CD4-positive, alpha-beta T cell treated with Interleukin-10 for 1 hour (primary cell): ENCODE data around the gene GUCA2A.
A peak's percentile ranks its signal among the peaks of the same experiment; 100 is the strongest.

Experiments
- DNase-seq: peaks from one replicate; pipeline ENCODE4 v3.0.0-alpha.2; 2020

Gene GUCA2A

DNA sequence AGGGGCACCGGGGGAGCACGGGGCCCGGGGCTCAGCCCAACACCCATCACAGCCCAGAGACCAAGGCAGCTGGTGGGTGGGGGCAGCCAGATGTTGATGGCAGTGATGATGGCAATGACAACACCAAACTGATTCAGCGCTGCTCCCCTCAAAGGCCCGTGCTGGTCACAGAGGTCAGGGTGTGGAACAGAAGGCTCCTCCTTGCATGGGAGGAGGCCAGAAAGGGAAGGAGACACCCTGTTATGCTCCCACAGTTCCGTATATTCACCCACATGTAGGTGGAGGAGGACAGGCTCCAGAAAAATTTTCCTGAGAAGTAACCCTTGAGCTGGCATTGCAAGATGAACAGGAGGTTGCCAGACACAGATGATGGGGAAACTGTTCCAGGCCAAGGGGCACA lies 10.9 kb downstream of the GUCA2A start:
- DNase-seq = no peak

DNA sequence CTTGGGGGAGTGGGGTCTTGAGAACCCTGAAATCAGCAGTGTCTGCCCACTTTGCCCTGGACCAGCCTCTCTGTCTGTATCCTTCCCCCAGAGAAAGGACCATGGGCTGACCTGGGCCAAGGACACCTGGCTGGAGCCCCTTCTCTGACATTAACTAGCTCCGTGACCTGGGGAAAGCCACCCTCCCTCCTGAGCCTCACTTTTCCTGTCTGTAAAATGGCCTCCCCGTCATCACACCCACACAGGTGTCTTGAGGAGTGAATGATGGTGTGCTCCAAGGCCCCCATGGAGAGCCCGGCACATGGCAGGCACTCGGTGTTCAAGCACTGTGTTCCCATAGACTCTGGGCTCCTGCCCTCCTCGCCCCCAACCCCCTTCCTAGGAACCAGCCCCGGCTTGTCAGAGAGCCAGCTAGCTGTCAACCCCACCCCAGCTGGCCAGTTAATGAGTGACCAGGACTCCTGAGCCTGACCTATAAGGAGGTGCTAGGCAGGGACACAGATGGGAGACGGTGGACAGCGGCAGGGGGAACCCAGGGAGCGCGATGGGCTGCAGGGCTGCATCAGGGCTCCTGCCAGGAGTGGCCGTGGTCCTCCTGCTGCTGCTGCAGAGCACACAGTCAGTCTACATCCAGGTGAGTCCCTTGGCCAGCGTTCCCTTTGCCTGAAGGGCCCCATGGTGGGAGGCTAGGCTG lies 11.5 kb downstream of the GUCA2A start, which contains the start of gene GUCA2B:
Gene GUCA2B (plus strand): TSS at position 504 of the 694 bp plus-strand sequence. CDS start 41 bp downstream, at position 545.
- no peak for DNase-seq

DNA sequence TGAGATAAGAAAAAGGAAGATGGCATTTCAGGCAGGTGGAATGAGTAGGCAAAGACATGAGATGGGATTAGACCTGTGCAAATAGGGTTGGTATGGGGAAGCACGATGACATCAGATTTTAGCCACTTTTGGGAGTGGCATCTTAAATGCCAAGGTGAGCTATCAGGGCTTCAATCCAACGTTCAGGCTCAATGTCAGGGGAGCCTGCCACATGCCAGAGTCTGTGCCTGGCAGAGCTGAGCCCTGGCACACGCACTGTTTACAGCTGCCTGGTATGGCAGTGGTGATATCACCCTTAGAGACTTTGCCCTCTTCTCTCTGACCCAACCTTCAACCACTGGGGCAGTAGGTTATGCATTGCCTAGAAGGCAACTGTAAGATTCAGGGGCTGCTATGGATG lies 12.4 kb downstream of the GUCA2A start:
- no peak for DNase-seq

- no peak for DNase-seq
Measured at GRCh38 chr1:42150651-42151050, 13.9 kb downstream of the GUCA2A start.

- no peak for DNase-seq
Measured at GRCh38 chr1:42148166-42148565, 16.4 kb downstream of the GUCA2A start.

- DNase-seq = peak; percentile 73
Measured at GRCh38 chr1:42146626-42147320, 17.8 kb downstream of the GUCA2A start.

DNA sequence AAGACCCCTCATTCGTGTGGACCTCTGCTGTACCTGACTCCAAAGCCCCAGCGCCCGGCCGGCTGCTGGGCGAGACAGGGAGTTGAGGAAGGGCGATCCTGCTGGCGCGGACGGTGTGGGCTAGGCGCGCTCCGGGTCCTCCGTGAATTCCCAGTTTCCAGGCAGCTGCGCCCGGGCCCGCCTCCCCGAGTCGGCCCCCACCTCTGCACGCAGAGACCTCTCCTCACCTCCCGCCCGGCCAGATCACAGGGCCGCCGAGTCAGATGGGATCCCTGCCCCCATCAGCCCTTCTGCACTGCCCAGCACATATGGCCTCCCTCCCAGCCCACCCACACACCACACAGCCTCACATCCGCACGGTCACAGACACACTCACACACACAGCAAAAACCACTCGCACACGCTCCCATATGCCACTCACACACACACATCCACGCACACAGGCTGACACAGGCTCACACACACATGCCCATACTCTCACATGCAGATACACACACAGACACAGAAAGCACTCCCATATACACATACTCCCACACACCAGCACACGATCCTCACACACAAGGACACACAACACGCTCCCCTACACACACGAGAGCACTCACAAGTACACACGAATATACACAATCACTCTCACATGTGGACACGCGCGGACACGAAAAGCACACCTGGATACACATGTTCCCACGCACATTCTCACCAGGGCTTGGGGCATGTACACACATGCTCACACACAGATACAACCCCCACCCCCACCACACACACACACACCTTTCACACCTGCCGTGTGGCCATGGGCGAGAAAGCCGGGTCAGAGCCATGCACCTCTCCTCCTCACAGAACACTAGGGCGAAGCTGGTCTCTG lies 18.6 kb downstream of the GUCA2A start:
- no peak for DNase-seq

GRCh38 chr1:42145389-42145716 lies 19.2 kb downstream of the GUCA2A start:
- no peak for DNase-seq

DNA sequence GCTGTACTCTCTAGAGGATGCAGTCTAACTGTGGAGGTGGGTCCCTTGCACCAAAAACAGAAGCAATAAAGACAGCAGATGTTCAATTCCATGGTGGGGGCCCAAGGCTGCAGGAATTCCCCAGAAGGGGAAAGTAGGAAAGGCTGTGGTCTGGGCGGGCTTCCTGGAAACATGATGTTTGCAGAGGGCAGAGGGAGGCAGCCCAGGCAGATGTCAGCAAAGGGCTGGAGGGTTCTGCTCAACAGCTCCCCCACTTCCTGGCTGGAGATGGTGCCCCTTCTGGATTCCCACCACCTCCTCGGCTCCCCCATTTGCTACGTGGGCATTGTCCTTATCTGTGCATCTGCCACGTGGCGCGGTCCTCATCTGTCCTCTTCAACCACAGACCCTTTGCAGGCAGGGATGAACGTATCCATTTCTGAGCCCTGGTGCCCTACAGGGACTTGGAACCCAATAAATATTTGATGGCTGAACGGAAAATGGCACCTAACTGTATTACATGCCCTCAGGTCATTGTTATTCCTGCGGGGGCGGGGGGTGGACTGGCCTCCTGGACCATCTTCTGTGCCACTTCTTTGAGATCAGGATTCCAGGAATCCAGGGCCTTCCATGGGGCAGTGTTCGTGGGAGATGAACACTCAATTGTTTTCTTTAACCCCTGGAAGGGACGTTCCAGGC lies 19.7 kb downstream of the GUCA2A start:
- DNase-seq = no peak

DNA sequence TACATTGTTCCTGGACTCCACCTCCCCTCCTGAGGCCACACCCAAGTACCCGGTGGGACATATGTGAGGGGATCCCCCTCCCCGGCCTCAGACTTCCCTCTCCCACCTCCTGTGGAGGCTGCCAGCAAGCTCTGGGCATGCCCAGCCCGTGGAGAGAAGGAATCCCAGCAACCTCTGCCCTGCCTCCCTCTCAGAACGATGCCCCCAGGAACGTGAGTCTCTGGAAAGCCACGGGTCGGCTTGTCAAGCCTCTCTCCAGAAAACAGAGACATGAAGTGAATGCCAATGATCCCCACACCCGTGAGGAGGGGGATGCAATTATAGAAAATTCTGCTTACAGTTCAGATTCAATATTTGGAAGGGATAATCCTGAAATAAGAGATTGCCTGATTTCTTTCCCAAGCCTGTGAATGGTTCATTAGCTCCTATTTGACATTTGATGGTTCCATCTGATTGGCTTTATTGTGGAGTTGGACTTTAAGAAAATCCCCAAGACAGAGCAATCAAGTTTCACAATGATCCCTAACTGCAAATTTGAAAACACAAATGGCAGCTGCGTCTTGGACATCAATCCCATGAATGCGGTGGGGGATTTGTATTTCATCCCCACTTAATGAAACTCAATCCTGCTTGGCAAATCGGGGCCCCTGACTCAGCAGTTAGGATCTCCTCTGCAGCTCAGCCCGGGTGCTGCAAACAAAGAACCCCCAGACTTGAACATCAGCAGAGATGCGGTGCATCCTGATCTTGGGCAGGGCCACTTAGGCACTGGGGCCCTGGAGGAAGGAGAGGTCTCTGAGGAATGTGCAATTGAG lies 20.4 kb downstream of the GUCA2A start:
- DNase-seq = no peak

- no peak for DNase-seq
Measured at GRCh38 chr1:42142894-42143675, 21.5 kb downstream of the GUCA2A start.

DNA sequence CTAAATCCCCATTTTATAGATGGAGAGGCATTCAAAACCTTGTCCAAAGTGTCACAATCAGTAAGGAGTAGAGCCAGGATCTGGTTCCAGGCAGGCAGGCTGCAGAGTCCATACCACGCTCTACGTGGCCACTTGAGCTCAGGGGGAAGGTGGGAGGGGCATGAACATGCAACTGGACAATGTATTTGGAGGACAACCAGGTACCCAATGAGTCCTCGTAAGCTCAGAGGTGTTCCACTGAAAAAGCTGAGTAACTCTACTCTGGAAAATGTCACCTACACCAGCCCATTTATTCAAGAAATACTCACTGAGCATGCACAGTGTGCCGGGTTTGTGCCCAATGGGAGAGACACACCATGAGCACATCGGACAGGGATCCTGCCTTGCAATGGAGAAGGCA lies 22.6 kb downstream of the GUCA2A start:
- no peak for DNase-seq

GRCh38 chr1:42140191-42140590 lies 24.4 kb downstream of the GUCA2A start:
- no peak for DNase-seq

- DNase-seq = no peak
Measured at GRCh38 chr1:42139444-42139843, 25.1 kb downstream of the GUCA2A start.

DNA sequence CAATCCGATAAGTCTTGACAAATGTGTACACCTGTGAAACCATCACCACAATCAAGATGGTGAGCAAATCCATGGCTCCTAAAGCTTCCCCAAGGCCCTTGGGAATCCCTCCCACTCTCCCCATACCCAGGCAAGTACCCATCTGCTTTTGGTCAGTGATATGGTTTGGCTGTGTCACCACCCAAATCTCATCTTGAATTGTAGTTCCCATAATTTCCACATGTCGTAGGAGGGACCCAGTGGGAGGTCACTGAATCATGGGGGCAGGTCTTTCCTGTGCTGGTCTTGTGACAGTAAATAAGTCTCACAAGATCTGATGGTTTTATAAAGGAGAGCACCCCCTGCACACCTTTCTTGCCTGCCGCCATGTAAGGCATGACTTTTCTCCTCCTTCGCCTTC lies 26.0 kb downstream of the GUCA2A start:
- no peak for DNase-seq

DNA sequence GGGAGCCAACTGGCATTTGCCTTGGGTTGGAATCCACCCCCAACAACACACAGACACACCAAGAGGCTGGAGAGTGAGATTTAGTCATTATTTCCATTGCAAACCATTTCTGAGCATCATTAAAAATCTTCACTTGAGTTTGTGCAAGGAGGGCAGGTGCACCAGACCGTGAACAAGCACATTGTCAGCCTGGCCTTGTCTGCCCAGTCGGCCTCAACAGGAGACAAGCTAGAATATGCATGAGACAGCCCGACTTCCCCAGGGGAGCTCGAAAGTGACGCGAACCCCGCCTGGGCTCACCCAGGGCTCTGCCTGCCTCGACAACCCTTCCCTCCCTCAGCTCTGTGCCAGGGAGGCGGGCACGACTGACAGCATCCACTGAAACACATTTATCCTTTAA lies 26.8 kb downstream of the GUCA2A start:
- DNase-seq = no peak

DNA sequence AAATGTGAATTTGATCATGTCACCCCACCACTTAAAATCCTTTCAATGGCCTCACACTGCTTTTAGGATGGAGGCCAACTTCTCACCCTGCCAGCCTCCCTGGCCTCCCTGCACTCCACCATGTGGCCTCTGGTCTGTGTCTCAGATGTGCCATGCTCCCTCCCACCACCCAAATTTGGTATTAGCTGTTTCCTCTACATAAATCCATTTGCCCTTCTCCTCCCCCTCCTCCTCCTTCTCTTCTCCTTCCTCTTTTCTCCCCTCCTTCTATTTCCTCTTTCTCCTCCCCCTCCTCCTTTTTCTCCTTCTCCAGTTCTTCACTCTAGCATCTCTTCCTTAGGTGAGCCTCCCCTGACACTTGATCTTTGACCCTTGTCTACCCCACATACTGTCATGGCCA lies 28.1 kb downstream of the GUCA2A start:
- DNase-seq = no peak

DNA sequence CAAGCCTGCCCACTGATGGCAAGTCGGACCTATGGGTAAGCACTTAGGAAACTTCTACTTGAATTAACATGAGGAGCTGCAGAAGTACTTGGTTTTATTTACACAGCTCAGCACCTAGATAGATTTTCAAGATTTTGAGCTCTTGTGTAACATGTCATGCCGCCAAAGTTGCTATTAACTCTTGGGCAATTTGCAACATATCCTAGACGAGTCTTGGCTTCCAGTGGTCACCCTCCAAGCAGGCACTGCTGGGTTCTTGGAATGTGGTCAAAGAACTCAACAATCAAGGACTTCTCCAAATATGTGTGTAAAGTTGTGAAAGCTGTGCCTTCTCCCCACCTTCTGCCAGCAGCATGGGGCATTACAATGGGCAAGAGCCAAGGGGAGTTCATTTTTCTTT lies 29.1 kb downstream of the GUCA2A start:
- DNase-seq = no peak

DNA sequence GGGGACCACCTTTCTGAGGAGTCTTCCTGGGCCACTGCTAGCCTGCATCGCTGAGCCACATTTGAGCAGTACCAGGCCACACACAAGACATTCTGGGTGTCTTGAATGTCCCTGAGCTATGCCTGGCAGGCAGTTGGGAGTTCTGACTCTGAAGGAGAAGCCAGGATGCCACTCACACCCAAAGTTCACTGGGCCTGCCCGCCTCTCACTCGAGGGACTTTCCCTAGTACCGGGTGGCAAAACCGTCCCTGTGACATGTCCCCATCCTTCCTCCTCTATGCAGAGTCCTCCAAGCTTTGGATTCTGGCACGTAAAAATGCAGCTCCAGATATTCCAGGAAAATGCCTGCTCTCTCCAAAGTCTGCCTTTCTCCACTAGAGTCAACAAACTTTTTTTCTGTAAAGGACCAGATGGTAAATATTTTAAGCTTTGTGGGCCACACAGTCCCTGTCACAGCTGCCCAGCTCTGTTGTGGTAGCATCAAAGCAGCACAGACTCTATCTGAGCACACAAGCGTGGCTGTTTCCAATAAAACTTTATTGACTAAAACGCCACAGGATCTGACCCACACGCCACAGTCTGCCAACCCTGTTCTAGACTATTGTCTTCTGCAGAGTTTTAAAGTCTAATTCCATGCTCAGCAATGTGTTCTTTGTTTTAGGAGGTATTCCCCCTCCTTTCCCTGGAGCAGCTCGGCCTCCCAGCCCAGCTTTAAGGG lies 30.6 kb downstream of the GUCA2A start:
- DNase-seq = no peak

DNA sequence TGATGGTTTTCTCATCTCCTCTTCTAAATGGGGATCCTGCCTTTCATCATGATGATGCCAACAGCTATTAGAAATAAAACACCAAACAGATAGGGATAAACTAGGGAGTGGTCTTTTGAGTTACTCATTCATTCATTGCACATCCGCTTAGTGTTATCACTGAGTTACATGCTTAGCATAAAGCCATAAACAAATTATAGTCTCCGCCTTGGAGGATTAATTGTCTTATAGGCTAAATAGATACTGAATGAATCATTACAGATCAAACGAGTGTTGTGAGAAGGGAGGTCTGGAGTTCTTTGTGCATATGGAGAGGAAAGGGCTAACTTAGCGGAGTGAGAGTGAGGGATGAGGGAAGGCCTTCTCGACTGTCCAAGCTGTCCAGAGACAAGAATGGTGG lies 31.2 kb downstream of the GUCA2A start:
- DNase-seq = no peak
